Left ventricle myocardium inferior (tissue), 1 donor: ENCODE data around the gene UQCR10. TPM values are rescaled to one million over a fixed set of nuclear protein-coding genes. Genes with fewer than 3 reads are reported as not detected.
A peak's percentile ranks its signal among the peaks of the same experiment; 100 is the strongest.

Experiments
- DNase-seq: peaks from one replicate; pipeline ENCODE4 v3.0.0-alpha.2; 2020
- H3K27ac ChIP-seq: fragments of 200-600 bp; replicated peaks from 2 replicates; pipeline ENCODE4 v1.8.0; 2021
- H3K27me3 ChIP-seq: fragments of 200-600 bp; 2 replicates; pipeline ENCODE4 v1.8.0; 2021; ENCODE audit warnings: low read depth
- H3K36me3 ChIP-seq: fragments of 200-600 bp; 2 replicates; pipeline ENCODE4 v1.8.0; 2021
- H3K4me1 ChIP-seq: fragments of 200-600 bp; 2 replicates; pipeline ENCODE4 v1.8.0; 2021
- H3K4me3 ChIP-seq: fragments of 200-600 bp; 2 replicates; pipeline ENCODE4 v1.8.0; 2021; ENCODE audit warnings: mild to moderate bottlenecking, moderate library complexity
- H3K9me3 ChIP-seq: fragments of 200-600 bp; replicated peaks from 2 replicates; pipeline ENCODE4 v1.8.0; 2021
- CTCF ChIP-seq: fragments of 200-600 bp; IDR thresholded peaks from 2 replicates; pipeline ENCODE4 v1.8.0; 2021; ENCODE audit warnings: antibody characterized with exemption, mild to moderate bottlenecking, borderline replicate concordance
- intact Hi-C: fragments of 100-400 bp; cut with micrococcal nuclease; formaldehyde crosslinking; loops from one replicate; pipeline ENCODE4 v1.11.0; 2022
- total RNA-seq: library from RNA; stranded (reverse); fragmentation: NEBNext Ultra II Directional; extraction: Animal tissue kit (Norgen Biotek cat#: 25700); gene quantifications from one replicate; pipeline ENCODE4 v1.2.1, GENCODE V29; 2021
- donor health status: DM: no; HTN: yes; CAD: no; lungs with severe emphysema.

Gene UQCR10
- total RNA-seq, 1 donor from 2014 or later: 403 TPM

DNA sequence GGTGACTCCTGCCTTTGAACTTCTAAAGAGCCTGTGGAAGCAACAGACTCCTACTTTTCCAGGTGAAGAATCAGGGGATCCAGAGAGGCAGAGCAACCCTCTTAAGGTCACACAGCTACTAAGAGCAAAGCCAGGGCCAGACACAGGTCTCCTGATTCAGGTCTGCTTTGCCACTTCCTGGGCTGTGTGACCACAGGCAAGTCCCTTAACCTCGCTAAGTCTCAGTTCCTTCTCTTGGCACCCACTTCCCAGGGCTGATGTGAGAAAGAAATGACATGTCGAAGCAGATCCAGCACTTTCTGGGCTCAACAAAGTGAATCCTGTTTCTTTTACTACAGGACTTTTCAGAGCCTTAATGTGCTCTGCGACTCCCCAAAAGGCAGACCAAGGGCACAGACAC is 30.2 kb downstream of the UQCR10 start:
- peaks cover 50% of the 10 kb centered on the region for H3K4me1 ChIP-seq
- no peak for TF ChIP-seq CTCF
- H3K9me3 ChIP-seq: no peaks in the 10 kb centered on the region
- intact Hi-C loops: no loop called here
- DNase-seq: no peak
- H3K4me3 ChIP-seq: no peak overlapping the region
- no peaks in the 10 kb centered on the region for H3K27me3 ChIP-seq
- peaks cover 75% of the 10 kb centered on the region for H3K36me3 ChIP-seq
- H3K27ac ChIP-seq: no peak overlapping the region

DNA sequence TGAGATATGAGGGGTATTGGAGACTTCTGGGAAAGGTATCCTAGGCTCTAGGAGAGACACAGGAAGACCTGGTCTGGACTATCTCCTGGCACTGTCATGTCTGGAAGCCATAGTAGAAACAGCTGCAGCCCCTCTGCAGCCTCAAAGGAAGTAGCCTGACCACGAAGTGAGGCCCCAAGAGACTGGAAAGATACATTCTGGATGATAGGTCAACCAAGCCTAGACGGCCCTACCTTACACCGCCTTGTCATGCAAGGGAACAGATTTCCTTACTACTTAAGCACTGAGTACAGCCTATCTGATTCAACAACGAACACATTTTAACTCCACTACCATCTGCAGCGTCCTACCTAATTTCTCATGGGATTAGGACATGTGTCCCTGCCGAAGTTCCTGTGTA is 31.1 kb downstream of the UQCR10 start:
- H3K36me3 ChIP-seq: peaks cover 75% of the 10 kb centered on the region

DNA sequence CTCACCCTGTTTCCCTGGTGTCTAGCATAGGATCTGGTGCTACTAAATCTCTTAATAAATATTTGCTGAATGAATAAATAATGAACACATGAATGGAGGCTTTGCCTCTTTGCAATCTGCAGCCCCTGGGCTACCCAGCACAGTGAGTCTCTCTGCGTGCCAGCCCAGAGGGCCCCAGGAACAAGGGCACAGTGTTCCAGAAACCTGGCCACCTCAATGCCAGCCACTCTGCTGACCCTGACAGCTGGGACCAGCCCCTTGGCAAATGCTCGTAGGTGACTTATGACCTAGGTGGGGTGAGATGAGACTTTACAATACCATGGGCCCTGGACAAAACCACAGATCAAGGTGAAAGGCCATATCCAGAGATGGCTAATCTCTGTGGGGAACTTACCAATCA is 31.6 kb downstream of the UQCR10 start:
- intact Hi-C loops: no loop called here
- DNase-seq: peak; percentile 31

More for the DNA sequence above, 31.1 kb downstream of the UQCR10 start:
- Histone ChIP-seq H3K27ac (peak overlapping the region; percentile 90), H3K27me3 (no peaks in the 10 kb centered on the region), H3K9me3 (no peaks in the 10 kb centered on the region), H3K4me3 (peak overlapping the region; percentile 40), H3K4me1 (peaks cover 50% of the 10 kb centered on the region)
- DNase-seq: no peak
- intact Hi-C loops: no loop called here
- TF ChIP-seq CTCF: no peak

DNA sequence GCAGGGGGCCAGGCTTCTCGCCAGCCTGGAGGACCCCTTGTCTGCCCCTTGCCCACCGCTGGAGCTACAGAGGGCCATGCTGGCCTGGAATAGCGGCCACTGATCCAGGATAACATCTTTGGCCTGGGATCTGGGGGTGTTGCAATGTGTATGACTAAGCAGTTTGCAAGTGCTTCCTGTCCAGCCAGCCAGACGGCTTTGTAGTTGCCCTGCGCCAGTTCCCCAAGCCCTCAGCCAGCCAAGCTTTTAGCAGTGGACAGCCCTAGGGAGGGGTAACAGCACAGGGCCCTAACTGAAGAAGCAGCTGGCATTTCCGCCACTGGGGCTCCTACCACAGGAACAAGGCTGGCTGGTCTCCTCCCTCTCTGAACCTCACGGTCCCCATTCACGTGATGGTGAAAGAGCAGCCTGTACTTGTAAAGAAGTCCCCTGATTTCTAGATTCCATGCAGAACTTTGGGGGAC is 32.1 kb downstream of the UQCR10 start:
- Histone ChIP-seq H3K4me3 (peak overlapping the region; percentile 40), H3K9me3 (no peaks in the 10 kb centered on the region), H3K36me3 (peaks cover 78% of the 10 kb centered on the region), H3K4me1 (peaks cover 53% of the 10 kb centered on the region), H3K27me3 (no peaks in the 10 kb centered on the region), H3K27ac (peak overlapping the region; percentile 90)
- DNase-seq: peak; percentile 88
- intact Hi-C loops: no loop called here
- TF ChIP-seq CTCF: peak; percentile 42

More for the DNA sequence above, 31.6 kb downstream of the UQCR10 start:
- no peak for TF ChIP-seq CTCF
- Histone ChIP-seq H3K4me1 (peaks cover 50% of the 10 kb centered on the region), H3K27me3 (no peaks in the 10 kb centered on the region), H3K36me3 (peaks cover 75% of the 10 kb centered on the region), H3K4me3 (peak overlapping the region; percentile 40), H3K9me3 (no peaks in the 10 kb centered on the region), H3K27ac (peak overlapping the region; percentile 90)

GRCh38 chr22:29801153-29801552 is 34.0 kb downstream of the UQCR10 start:
- peaks cover 54% of the 10 kb centered on the region for H3K4me1 ChIP-seq
- TF ChIP-seq CTCF: no peak
- peak overlapping the region; percentile 24 for H3K27ac ChIP-seq
- H3K4me3 ChIP-seq: no peak overlapping the region
- H3K9me3 ChIP-seq: no peaks in the 10 kb centered on the region
- no peak for DNase-seq
- intact Hi-C loops: no loop called here
- H3K36me3 ChIP-seq: peaks cover 79% of the 10 kb centered on the region
- no peaks in the 10 kb centered on the region for H3K27me3 ChIP-seq
